GM19324 (cell line): ENCODE data around the gene SPTSSA.
"Not testable (repeated sequence)": the region's sequence is repeated elsewhere in the genome, so short reads cannot be mapped to it uniquely, and the experiment has no call there.

Experiments used
- ATAC-seq: cut with Tn5 transposase; IDR thresholded peaks from one replicate; pipeline ENCODE4 v1.9.1; 2021; ENCODE audit warnings: mild to moderate bottlenecking, moderate library complexity; ENCODE audit not compliant: unreplicated experiment, low FRiP score

The SPTSSA gene

GRCh38 chr14:34436118-34436905, 25.7 kb downstream of the SPTSSA start:
- ATAC-seq = no peak

DNA sequence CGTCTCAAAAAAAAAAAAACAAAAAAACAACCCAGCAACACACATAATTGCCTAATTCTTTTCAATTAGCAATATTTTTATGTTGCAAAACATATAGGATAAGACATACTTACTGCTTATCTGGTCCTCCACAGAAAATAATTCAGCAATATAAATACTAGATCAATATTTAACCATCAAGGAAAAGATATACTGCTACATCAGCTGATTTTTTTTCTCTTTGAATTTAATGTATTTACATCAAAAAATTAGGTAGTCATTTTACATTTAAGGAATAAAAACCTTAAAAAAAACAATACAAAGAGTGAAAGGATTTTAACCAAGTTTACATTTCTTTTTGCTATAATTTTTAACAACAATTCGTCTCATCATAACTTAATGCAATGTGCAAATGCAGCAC, 28.1 kb downstream of the SPTSSA start:
- ATAC-seq = no peak

DNA sequence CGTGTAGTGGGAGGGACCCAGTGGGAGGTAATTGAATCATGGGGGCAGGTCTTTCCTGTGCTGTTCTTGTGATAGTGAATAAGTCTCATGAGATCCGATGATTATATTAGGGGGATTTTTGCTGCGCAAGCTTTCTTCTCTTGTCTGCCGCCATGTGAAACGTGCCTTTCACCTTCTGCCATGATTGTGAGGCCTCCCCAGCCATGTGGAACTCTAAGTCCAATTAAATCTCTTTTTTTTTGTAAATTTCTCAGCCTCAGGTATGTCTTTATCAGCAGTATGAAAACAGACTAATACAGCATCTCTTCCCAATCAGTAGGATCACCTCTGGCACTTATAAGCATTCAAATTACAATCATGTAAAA, 34.0 kb downstream of the SPTSSA start:
- ATAC-seq = not testable (repeated sequence)

DNA sequence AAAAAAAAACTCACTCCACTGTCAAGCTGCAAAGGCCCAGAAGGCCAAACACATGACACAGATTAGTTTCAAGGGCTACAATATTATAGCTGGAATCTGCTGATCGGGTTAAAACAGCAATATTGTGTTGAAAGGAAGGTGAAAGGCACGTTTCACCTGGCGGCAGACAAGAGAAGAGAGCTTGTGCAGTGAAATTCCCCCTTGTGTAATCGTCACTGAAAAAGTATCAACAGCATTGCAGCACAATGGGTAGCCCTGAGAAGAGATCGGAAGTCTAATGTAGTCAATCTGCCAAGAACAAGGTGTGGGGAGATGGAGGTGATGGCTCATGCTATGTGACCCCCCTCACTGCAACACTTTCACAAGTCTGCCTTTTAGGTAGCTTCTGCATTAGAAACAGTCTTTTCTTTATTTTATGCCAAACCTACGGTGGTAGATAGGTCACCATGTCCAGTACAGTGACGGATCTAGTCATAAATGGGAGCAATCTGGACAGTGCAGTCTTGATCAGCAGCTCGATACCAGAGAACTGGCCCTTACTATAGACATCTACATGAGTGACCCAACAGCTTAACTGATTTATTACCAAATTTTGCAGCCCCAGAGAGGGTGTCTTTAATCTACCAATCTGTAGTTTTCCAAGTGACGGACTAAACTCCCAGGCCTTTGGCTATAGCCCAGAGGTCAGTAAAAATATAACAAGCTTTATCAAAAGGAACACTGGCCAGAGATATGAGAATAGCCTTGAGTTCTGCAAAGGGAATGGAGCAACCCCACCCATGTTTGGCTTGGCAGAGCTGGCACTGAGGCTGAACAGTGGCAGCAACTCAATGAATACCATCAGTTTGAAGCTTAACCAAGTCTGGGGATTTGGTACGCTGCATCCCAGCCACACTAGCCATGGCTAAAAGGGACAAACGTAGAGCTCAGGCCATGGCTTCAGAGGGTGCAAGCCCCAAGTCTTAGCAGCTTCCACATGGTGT, 35.4 kb downstream of the SPTSSA start:
- no peak for ATAC-seq

DNA sequence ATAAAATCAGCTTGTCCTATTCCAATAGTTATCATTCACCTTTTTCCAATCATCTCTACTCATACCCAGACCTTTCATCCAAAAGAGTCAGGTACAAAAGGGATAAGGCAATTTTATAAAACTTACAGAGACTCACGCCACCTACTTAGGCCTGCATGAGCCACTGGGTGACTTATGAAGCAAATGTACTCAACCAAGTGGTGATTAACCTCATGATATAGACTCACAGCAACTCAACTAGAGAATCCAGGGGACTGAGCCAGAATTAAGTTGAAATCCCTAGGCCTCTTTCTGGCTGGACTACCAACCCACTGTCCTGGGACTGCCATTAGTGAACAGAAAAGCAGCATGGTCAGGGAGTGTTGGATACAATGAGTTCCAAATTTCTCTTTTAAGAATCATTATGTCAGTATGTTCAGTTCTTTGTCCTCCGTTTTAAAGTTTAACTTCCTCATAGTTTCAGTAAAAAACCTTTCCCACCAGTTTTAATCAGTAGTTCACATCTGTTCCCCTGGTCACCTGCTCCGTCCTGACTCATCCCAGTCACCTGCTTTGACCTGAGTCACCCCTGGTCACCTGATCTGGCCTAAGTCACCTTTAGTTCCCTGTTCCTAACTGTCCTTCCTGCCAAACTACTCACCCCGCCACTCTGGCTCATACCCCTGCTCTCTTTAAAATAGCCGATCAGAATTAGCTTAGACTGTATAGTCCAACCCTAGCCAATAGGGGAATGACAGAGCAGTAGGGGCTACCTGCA, 36.8 kb downstream of the SPTSSA start:
- no peak for ATAC-seq

GRCh38 chr14:34424488-34424887, 37.6 kb downstream of the SPTSSA start:
- no peak for ATAC-seq

- ATAC-seq = no peak
Observed at GRCh38 chr14:34423445-34423844, 38.6 kb downstream of the SPTSSA start.

GRCh38 chr14:34420547-34421150, 41.4 kb downstream of the SPTSSA start:
- ATAC-seq = no peak

DNA sequence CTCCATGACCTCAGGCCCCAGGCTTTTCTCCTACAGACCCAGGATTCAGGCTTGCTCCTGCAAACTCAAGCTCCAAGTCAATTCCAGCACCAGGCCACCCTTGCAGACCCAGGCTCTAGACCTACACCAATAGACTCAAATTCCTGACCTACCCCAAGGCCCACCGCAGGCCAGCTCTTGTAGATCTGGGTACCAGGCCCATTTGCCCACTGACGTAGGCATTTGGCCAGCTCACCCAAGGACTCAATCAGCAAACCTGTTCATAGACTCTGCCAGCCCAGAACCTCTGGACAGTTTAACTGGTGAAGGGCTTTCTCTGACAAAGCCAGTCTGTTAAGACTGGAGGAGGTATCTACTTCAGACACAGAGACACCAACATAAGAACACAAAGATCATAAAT, 52.3 kb downstream of the SPTSSA start:
- no peak for ATAC-seq

DNA sequence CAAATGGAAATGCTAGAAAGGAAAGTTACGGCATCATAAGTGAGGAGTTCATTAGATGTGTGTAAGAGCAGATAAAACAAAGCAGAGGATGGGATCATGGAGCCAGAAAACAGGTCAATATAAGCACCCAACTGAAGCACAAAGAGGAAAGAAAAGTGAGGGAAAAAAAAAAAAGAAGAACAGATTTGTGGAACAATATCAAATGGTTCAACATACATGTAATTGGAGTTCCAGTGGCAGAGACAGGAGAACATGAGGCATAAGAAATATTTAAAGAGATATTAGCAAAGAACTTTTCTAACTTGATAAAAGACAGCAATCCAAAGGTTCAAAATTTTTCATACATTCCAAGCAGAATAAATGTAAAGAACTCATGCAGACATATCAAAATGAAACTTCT, 54.1 kb downstream of the SPTSSA start:
- no peak for ATAC-seq

GRCh38 chr14:34404416-34404815, 57.6 kb downstream of the SPTSSA start:
- no peak for ATAC-seq

DNA sequence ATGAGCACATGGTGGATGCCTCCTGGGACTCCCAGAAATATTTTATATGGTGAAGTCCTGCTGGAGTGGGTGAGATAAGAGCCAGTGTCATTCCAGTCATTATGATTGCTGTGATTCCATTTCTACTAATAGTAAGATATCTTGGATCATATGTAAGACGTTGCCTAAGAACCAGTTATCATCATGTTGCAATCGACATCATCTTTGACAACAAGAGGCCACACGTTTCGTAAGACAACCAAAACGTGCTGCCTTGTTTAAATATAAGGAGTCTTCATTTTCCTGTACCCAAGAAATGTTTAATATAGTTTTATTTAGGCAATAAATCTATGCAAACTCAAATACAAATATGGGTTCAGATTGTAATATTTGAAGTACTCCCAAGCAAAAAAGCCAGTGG, 58.4 kb downstream of the SPTSSA start:
- no peak for ATAC-seq

DNA sequence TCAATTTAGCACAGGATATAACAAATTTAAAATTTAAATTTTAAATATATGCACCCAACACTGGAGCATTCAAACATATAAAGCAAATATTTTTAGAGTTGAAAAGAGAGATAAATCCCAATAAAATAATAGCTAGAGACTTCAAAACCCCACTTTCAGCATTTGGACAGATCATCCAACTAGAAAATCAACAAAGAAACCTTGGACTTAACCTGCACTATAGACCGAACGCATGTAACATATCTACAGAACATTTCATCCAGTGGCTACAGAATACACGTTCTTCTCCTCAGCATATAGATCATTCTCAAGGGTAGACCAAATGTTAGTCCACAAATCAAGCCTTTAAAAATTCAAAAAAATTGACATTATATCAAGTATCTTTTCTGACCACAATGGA, 64.0 kb downstream of the SPTSSA start:
- no peak for ATAC-seq

- ATAC-seq = no peak
Observed at GRCh38 chr14:34387974-34388516, 74.0 kb downstream of the SPTSSA start.

DNA sequence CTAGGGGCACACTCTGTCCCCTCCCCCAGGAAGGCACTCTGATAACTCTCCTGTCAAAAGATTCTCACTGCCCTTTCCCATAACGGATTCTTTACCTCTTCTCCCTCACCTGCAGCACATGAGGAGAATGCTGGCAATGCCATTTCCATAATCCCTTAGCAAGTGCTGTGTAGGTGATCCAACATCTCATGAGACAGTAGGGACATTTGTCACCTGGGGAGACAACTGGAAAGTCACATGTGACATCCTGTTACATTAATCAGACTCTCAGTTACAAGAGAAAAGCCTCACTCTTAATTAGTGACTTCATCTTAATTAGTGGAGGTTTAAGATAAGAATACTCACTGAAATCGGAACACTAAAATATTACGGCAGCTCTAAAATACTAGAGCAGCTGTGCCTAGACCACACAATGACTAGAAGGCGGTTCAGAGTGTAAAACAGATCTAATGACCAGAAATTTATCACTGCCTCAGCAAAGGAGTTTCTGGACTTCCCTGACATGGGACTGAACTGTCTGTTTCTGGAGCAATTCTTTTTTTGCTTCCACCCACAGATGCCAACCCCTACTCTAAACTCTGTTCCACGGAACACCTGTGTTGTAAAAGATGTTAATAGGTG, 75.1 kb downstream of the SPTSSA start:
- no peak for ATAC-seq

DNA sequence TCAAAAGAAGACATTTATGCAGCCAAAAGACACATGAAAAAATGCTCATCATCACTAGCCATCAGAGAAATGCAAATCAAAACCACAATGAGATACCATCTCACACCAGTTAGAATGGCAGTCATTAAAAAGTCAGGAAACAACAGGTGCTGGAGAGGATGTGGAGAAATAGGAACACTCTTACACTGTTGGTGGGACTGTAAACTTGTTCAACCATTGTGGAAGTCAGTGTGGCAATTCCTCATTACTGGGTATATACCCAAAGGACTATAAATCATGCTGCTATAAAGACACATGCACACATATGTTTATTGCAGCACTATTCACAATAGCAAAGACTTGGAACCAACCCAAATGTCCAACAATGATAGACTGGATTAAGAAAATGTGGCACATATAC, 76.2 kb downstream of the SPTSSA start:
- not testable (repeated sequence) for ATAC-seq

DNA sequence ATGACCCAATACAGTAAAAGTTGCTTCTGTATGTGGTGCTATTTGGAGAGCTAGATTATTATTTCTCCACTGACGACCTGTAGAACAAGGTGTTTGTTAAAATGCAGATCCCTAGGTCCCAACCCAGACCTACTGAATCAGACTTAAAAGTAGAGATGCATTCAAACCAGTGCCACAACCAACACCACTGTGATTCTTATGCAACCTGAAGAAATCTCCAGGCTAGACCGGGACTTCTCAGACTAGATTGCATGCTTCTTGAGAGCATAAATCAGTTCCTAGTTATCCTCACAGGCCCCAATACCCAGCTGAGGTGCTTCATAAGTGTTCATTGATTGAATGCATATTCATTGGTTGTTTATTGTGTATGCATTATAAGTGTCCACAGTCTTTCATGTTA, 78.2 kb downstream of the SPTSSA start:
- no peak for ATAC-seq
